Activated CD8-positive, alpha-beta T cell treated with anti-CD3 and anti-CD28 coated beads, Interleukin-2, amount 10 ng/mL, durations not matched to agents 7 days and 5 days (primary cell): ENCODE results near the gene SELENOO. TPM values are rescaled to one million over a fixed set of nuclear protein-coding genes. Genes with fewer than 3 reads are reported as not detected.

Source experiments
- ATAC-seq: fragments of 150-1000 bp; cut with Tn5 transposase; one replicate; pipeline ENCODE4 v1.10.0; 2021; ENCODE audit warnings: moderate library complexity
- CTCF ChIA-PET: fragments of 350-600 bp; sonication (Branson Sonifier 250); formaldehyde crosslinking; loops from one replicate; lab custom pipeline; 2021; ENCODE audit warnings: antibody characterized with exemption; lab: Charles Lee
- POLR2A ChIA-PET: fragments of 350-600 bp; sonication (Branson Sonifier 250); formaldehyde crosslinking; loops from one replicate; lab custom pipeline; 2021; ENCODE audit warnings: antibody characterized with exemption; lab: Charles Lee
- DNase-seq: peaks from one replicate; pipeline ENCODE4 v3.0.0-alpha.2; 2020
- H3K27ac Mint-ChIP-seq: one replicate; pipeline ENCODE4 v1.8.0; 2021; ENCODE audit warnings: mild to moderate bottlenecking, mixed read lengths
- H3K27me3 Mint-ChIP-seq: one replicate; pipeline ENCODE4 v1.8.0; 2021; ENCODE audit warnings: low read depth, mixed read lengths
- H3K36me3 Mint-ChIP-seq: one replicate; pipeline ENCODE4 v1.8.0; 2021; ENCODE audit warnings: low read depth, mixed read lengths
- H3K4me1 Mint-ChIP-seq: one replicate; pipeline ENCODE4 v1.8.0; 2021; ENCODE audit warnings: low read depth, mixed read lengths
- H3K4me3 Mint-ChIP-seq: one replicate; pipeline ENCODE4 v1.8.0; 2021; ENCODE audit warnings: mild to moderate bottlenecking, mixed read lengths
- H3K9me3 Mint-ChIP-seq: one replicate; pipeline ENCODE4 v1.8.0; 2022; ENCODE audit warnings: mixed read lengths; ENCODE audit not compliant: insufficient read depth
- total RNA-seq, 2 experiments: library from RNA; stranded (reverse); gene quantifications; one replicate each; pipeline ENCODE4 v1.2.3, GENCODE V29; 2021

SELENOO gene
- total RNA-seq, 2 experiments from 2014 or later, result 23.6 to 24.4 TPM

DNA sequence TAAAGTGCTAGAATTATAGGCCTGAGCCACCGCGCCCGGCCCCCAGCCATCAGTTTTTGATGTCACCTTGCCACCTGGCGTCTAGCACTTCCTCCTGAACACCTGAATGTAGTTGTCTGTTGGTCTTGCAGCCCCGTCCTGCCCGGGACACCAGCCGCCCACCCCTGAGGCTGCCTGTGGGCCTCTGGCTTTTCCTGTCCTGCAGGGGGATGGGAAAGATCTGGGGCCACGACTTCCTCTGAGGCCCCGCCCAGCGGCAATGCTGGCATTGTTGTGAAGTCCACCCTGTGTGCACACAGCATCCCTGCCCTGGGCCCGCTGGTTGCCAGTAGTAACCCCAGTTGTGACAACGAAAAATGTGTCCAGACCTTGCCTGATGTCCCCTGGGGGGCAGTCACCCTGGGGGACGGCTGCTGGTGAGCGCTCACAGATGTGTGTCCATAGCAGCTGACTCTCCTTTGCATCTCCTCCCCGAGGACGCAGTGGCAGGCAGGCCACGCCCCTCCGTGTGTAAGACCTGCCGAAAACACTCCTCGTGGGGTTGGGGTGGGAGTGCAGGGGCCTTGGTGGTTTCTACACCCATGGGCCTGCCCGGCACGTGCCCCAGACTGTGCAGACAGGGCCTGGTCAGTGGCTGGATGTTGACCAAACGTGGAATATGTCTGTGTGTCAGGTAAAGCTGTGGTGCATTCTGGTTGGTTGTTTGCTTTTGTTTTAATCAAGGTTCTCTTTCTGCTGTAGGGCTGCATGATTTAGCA lies 6.8 kb downstream of the SELENOO start:
- Mint-ChIP-seq H3K36me3 (peaks cover 40% of the 10 kb centered on the region), H3K4me1 (peaks cover 21% of the 10 kb centered on the region), H3K4me3 (no peak overlapping the region), H3K27me3 (no peaks in the 10 kb centered on the region), H3K27ac (no peak overlapping the region), H3K9me3 (no peaks in the 10 kb centered on the region)
- ChIA-PET POLR2A (interaction anchor here (1.8 kb wide), 1 partner anchor 17 kb away, joined by 9 read pairs; no protein-coding TSS in a partner anchor), CTCF (interaction anchor here (0.5 to 2.5 kb wide), 5 partner anchors 16 to 221 kb away, joined by 3 to 10 read pairs (median 4); no protein-coding TSS in a partner anchor)
- DNase-seq (no peak), ATAC-seq (no peak)

DNA sequence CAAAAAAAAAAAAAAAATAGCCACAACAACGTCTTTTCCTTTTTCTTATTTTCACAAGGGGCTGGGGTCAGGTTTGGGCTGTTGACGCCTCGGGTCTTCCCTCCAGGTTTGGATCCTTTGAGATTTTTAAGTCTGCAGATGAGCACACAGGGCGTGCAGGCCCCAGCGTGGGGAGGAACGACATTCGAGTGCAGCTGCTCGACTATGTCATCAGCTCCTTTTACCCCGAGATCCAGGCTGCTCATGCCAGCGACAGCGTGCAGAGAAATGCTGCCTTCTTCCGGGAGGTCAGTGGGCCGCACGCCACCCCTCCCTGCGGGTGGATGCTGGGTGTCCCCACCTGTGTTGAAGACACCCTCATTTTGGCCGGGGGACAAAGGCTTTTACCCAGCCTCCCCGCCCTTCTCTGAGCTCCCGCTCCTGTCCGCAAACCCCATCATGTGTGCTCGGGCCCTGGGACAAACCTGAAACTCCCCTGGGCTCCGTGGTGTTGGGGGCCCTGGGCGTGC lies 7.7 kb downstream of the SELENOO start:
- ChIA-PET POLR2A (interaction anchor here (1.8 kb wide), 1 partner anchor 18 kb away, joined by 9 read pairs; no protein-coding TSS in a partner anchor), CTCF (interaction anchor here (0.5 to 1.6 kb wide), 4 partner anchors 17 to 220 kb away, joined by 3 to 7 read pairs (median 4); no protein-coding TSS in a partner anchor)
- peaks cover 16% of the 10 kb centered on the region for H3K4me1 Mint-ChIP-seq
- ATAC-seq (no peak), DNase-seq (no peak)
- no peak overlapping the region for H3K27ac Mint-ChIP-seq
- H3K9me3 Mint-ChIP-seq, result no peaks in the 10 kb centered on the region
- H3K27me3 Mint-ChIP-seq, result no peaks in the 10 kb centered on the region
- H3K36me3 Mint-ChIP-seq, result peaks cover 43% of the 10 kb centered on the region
- H3K4me3 Mint-ChIP-seq, result no peak overlapping the region

DNA sequence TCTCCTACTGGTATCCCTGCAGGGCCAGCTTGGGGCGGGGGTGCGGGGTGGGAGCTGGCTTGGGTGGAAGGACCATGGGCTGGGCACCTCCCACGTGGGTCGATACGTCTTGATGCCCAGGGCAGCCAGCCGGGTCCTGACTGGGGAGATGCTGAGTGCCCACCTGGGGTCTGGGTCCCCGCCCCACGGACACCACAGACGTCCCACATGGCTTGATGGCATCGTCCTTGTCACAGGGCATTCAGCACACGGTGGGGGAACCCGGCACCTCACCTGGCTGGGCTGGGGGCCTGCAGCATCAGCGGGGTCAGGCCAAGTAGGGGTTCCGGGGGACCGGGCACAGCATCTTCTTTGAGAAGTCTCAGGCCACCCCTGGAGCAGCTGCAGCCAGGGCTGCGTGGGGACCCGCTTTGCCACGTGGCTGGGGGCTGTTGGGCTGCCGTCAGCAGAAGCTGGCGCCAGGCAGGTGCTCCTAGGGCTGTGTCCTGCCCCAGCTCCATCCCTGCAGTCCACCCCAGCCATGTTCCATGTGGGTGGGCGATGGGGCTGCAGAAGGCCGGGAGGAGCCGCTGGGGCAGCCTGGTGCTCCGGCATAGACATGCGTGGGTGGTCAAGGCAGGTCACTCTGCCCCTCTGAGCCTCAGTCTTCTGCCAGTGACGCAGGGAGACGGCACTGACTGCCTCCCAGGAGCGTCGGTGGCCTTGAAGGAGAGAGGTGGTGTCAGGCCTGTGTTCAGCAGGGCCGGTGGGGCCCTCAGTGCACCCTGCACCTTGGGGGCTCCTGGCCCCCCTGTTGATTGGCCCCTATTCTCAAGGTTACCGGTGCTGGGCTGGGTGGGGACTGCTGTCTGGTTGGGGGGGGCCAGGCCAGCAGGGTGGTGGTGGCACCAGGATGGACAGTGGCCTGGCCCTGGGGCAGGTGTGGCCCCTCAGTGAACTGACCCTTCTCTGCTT lies 8.4 kb downstream of the SELENOO start:
- no peaks in the 10 kb centered on the region for H3K9me3 Mint-ChIP-seq
- peak; percentile 41 for ATAC-seq
- peaks cover 15% of the 10 kb centered on the region for H3K4me1 Mint-ChIP-seq
- H3K27ac Mint-ChIP-seq, result peak overlapping the region; percentile 53
- ChIA-PET POLR2A (interaction anchor here (1.8 kb wide), 1 partner anchor 19 kb away, joined by 9 read pairs; no protein-coding TSS in a partner anchor), CTCF (interaction anchor here (1.1 to 1.6 kb wide), 3 partner anchors 18 to 61 kb away, joined by 4 to 7 read pairs (median 5); no protein-coding TSS in a partner anchor)
- no peaks in the 10 kb centered on the region for H3K27me3 Mint-ChIP-seq
- H3K4me3 Mint-ChIP-seq, result no peak overlapping the region
- DNase-seq, result no peak
- H3K36me3 Mint-ChIP-seq, result peaks cover 42% of the 10 kb centered on the region

DNA sequence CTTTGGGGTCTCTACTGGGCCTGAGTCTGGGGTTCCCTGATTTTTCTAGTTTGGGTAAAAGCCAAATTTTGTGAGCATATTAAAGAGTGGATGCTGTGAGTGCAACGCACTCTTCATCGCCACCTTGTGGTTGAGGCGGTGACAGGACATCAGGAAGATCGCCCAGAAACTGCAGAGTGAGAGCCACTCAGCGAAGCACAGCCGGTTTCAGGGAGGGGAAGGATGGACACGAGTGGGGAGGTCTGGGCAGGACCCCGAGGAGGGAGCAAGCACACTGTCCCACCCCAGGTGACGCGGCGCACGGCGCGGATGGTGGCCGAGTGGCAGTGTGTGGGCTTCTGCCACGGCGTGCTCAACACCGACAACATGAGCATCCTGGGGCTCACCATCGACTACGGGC lies 9.1 kb downstream of the SELENOO start:
- DNase-seq (peak; percentile 80), ATAC-seq (peak; percentile 76)
- Mint-ChIP-seq H3K4me3 (no peak overlapping the region), H3K36me3 (peaks cover 41% of the 10 kb centered on the region), H3K9me3 (no peaks in the 10 kb centered on the region), H3K4me1 (peaks cover 14% of the 10 kb centered on the region), H3K27me3 (no peaks in the 10 kb centered on the region), H3K27ac (peak overlapping the region; percentile 53)
- POLR2A ChIA-PET, result no interaction called here
- CTCF ChIA-PET, result interaction anchor here (2.4 kb wide), 1 partner anchor 61 kb away, joined by 15 read pairs; no protein-coding TSS in a partner anchor

DNA sequence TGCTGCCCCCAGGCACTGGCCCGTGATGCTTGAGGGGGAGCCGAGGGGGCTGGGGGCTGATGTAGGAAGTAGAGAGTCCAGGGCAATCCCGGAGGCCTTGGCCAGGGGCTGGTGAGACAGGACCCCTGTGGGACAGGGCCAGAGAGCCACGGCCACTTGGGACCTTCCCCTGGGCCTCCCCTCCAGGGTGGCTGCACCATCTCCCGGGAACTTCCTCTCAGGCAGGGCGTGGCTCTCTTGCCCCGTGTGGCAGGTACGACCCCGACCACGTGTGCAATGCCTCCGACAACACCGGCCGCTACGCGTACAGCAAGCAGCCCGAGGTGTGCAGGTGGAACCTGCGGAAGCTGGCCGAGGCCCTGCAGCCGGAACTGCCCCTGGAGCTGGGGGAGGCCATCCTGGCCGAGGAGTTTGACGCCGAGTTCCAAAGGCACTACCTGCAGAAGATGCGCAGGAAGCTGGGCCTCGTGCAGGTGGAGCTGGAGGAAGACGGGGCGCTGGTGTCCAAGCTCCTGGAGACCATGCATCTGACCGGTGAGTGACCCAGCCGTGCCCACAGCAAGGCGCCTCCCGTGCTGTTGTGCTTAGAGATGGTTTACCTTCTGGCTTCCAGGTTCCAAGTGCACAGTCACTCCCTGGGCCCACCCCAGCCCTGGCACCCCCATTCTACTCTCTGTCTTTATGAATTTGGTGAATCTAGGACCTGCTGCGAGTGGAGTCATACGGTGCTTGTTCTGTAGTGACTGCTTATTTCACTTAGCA lies 9.7 kb downstream of the SELENOO start:
- no peaks in the 10 kb centered on the region for H3K9me3 Mint-ChIP-seq
- ChIA-PET POLR2A (interaction anchor here (0.5 kb wide), 1 partner anchor 305 kb away, joined by 4 read pairs; no protein-coding TSS in a partner anchor), CTCF (interaction anchor here (1.0 to 2.4 kb wide), 5 partner anchors 9 to 118 kb away, joined by 3 to 15 read pairs (median 4); no protein-coding TSS in a partner anchor)
- H3K27me3 Mint-ChIP-seq, result no peaks in the 10 kb centered on the region
- H3K27ac Mint-ChIP-seq, result no peak overlapping the region
- peaks cover 13% of the 10 kb centered on the region for H3K4me1 Mint-ChIP-seq
- ATAC-seq, result no peak
- H3K36me3 Mint-ChIP-seq, result peaks cover 41% of the 10 kb centered on the region
- no peak for DNase-seq
- no peak overlapping the region for H3K4me3 Mint-ChIP-seq

DNA sequence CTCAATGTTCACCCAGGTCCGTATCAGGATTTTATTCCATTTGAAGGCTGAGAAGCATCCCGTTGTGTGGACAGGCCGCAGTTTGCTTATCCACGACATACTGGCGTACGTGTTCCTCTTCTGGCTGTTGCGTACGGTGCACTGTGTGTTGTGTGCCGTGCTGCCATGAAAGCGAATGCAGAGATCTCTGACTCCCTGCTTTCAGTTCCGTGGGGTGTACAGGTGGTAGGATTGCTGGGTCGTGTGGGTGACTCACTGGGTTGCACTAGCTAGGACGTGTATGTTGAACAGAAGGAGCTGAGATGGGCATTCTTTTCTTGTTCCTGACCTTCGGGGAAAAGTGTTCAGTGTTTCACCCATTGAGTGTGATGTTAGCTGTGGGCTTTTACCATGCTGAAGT lies 10.3 kb downstream of the SELENOO start:
- no peak overlapping the region for H3K27ac Mint-ChIP-seq
- H3K4me1 Mint-ChIP-seq, result peaks cover 13% of the 10 kb centered on the region
- ChIA-PET POLR2A (interaction anchor here (0.5 to 1.3 kb wide), 2 partner anchors 304 to 315 kb away, joined by 4 read pairs; partner anchors contain the start of gene SCO2), CTCF (interaction anchor here (1.0 to 2.4 kb wide), 5 partner anchors 9 to 118 kb away, joined by 3 to 15 read pairs (median 4); no protein-coding TSS in a partner anchor)
- no peak for DNase-seq
- ATAC-seq, result no peak
- no peaks in the 10 kb centered on the region for H3K27me3 Mint-ChIP-seq
- no peaks in the 10 kb centered on the region for H3K9me3 Mint-ChIP-seq
- H3K36me3 Mint-ChIP-seq, result peaks cover 45% of the 10 kb centered on the region
- H3K4me3 Mint-ChIP-seq, result no peak overlapping the region

DNA sequence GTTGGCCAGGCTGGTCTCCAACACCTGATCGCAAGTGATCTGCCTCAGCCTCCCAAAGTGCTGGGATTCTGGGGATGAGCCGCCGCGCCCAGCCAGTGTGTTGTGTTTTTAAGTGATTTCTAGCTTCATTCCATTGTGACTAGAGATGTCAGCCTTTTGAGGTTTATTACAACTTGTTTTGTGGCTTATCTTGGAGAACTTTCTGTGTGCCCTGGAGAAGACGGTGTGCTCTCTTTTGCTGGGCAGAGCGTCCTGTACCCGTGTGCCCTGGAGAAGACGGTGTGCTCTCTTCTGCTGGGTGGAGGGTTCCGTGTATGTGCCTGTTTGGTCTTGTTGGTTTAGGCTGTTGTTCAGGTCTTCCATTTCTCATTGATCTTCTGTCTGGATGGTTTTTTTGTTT lies 12.5 kb downstream of the SELENOO start:
- DNase-seq, result no peak
- Mint-ChIP-seq H3K4me3 (no peak overlapping the region), H3K4me1 (peaks cover 7% of the 10 kb centered on the region), H3K9me3 (no peaks in the 10 kb centered on the region), H3K27me3 (no peaks in the 10 kb centered on the region), H3K27ac (no peak overlapping the region), H3K36me3 (peaks cover 45% of the 10 kb centered on the region)
- POLR2A ChIA-PET, result interaction anchor here (1.0 kb wide), 1 partner anchor 64 kb away, joined by 4 read pairs; no protein-coding TSS in a partner anchor
- ATAC-seq, result no peak
- CTCF ChIA-PET, result no interaction called here

DNA sequence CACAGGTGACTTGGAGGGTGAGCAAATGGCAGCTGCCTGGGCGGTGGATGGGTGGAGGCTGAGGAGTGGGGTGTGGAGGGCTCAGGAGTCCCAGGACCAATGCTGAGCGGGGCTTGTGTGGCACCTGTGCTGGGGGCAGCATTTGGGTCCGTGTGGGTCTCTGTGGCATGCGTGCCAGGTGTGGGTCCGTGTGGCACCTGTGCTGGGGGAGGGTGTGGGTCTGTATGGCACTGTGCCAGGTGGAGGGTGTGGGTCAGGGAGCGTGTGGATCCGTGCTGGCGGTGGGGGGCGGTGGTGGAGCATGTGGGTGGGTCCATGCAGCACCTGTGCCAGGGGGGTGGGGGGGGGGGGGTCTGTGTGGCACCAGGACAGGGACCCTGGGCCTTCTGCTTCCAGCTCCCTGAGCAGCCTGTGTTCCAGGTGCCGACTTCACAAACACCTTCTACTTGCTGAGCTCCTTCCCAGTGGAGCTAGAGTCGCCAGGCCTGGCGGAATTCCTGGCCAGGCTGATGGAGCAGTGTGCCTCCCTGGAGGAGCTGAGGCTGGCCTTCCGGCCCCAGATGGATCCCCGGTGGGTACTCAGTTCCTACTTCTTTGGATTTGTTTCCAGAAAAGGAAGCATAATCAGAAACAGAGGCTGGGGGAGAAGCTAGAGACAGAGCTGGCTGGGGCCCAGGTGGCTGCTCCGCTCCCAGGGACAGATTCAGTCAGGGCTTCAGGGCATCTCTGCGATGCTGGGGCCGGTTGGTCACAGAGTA lies 14.7 kb downstream of the SELENOO start:
- Mint-ChIP-seq H3K4me1 (peaks cover 3% of the 10 kb centered on the region), H3K27ac (no peak overlapping the region), H3K4me3 (no peak overlapping the region), H3K9me3 (no peaks in the 10 kb centered on the region), H3K27me3 (no peaks in the 10 kb centered on the region), H3K36me3 (peaks cover 43% of the 10 kb centered on the region)
- POLR2A ChIA-PET, result no interaction called here
- CTCF ChIA-PET, result no interaction called here
- ATAC-seq, result no peak
- DNase-seq, result no peak

DNA sequence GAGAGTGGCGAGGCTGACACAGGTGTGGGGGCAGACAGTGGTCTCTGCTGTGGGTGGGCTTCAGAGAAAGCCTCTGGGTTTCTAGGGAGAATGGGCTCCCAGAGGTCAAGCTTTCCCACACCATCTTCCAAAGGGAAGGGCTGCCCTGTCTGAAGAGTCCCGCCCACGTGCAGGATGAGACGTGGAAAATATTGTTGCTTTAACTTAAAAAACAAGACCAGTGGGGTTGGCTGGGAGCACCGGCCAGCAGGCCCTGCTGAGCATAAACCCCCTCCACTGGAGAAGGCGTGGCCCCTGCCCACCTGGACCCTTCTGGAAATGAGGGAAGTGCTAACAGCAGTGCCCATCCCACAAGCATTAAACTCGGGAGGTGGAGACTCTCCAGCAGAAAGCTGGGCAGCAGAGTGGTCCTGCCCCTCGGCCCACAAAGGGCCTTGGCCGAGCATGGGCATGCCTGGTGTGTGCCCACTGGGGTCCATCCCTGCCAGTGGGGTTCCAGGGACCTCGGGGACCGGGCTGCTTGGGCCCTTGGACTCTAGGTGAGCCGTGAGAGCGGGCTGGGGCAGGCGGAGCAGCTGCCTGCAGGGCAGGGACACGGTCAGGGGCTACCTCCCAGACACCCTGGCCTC lies 15.4 kb downstream of the SELENOO start:
- no peak for ATAC-seq
- H3K4me3 Mint-ChIP-seq, result no peak overlapping the region
- H3K27me3 Mint-ChIP-seq, result no peaks in the 10 kb centered on the region
- POLR2A ChIA-PET, result no interaction called here
- CTCF ChIA-PET, result no interaction called here
- peaks cover 3% of the 10 kb centered on the region for H3K4me1 Mint-ChIP-seq
- no peaks in the 10 kb centered on the region for H3K9me3 Mint-ChIP-seq
- no peak for DNase-seq
- no peak overlapping the region for H3K27ac Mint-ChIP-seq
- H3K36me3 Mint-ChIP-seq, result peaks cover 44% of the 10 kb centered on the region
